Heart left ventricle (tissue), 13 donors: ENCODE measurements around the gene GPATCH3.

ENCODE experiments used
- POLR2A ChIP-seq, 2 donors: fragments of 450-650 bp; IDR thresholded peaks; one replicate each; pipeline ENCODE4 v1.6.1; 2017; ENCODE audit warnings: antibody characterized with exemption in 2 of 2, mild to moderate bottlenecking in 2 of 2, moderate library complexity in 2 of 2
- TF ChIP-seq, protein P1 (sequence below), 12 donors: fragments of 200-600 bp; sonication (generic) in 4 of 12; IDR thresholded peaks; one replicate each; pipeline versions ENCODE4 v1.5.0 to v1.8.0; 2018 to 2022; ENCODE audit warnings: antibody characterized with exemption in 12 of 12, mild to moderate bottlenecking in 5 of 12
- donor health status: ischemic (EF 13 %, LVEDD 7.1; RV severe dilation, severe dysfunction).
- donor health status: DM: no; HTN: yes; CAD: no.
- donor health status: DM: no; HTN: no; CAD: no.
- donor health status: ischemic (EF 25% LVEDD 6.9; RV normal size, moderate dysfunction).
- donor health status: ischemic (EF 25% LVEDD 5.7; RV mildly dilated, moderate dysfunction).
- donor health status: ischemic (EF 35%, LVEDD 5.7; RV mildly dilated, moderate dysfunction).
- donor health status: nonischemic (EF 11% LVEDD 7.7; RV severe dilation, severe dysfunction).
- donor health status: DM: yes; HTN: yes; CAD: no.
- donor health status: PGD.
- donor health status: ischemic (EF 29% LVEDD 5.4; RV normal size, mild dysfunction).
- donor health status: nonischemic (EF 23%, LVEDD 6.1; RV moderate dilation, normal function).

DNA sequence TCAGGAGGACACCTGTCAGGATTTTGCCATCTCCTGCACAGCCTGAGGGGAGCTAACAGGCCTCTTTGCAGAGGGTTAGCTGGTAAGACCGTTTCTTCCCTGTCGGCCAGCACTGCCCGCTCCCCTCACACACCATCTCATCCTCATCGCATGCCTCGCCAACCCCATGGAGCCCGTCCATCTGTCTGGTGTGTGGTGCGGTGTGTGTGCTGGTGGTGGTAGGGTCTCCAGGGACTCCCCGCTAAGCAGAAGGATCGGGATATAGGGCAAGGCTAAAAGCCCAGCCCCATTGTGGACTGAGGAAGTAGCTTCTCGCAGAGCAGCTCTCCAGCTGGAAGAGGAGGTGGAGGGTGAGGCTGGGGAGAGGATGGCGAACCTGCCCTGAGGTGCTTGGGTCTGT, 44.1 kb downstream of the GPATCH3 start:
- TF ChIP-seq, protein P1, sequence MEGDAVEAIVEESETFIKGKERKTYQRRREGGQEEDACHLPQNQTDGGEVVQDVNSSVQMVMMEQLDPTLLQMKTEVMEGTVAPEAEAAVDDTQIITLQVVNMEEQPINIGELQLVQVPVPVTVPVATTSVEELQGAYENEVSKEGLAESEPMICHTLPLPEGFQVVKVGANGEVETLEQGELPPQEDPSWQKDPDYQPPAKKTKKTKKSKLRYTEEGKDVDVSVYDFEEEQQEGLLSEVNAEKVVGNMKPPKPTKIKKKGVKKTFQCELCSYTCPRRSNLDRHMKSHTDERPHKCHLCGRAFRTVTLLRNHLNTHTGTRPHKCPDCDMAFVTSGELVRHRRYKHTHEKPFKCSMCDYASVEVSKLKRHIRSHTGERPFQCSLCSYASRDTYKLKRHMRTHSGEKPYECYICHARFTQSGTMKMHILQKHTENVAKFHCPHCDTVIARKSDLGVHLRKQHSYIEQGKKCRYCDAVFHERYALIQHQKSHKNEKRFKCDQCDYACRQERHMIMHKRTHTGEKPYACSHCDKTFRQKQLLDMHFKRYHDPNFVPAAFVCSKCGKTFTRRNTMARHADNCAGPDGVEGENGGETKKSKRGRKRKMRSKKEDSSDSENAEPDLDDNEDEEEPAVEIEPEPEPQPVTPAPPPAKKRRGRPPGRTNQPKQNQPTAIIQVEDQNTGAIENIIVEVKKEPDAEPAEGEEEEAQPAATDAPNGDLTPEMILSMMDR (IDR thresholded peaks at IDR 0.05) = no peak
- TF ChIP-seq POLR2A (IDR thresholded peaks at IDR 0.05) = no peak
